ENCODE measurements around the gene URB2.
"Not testable (repeated sequence)": the region's sequence is repeated elsewhere in the genome, so short reads cannot be mapped to it uniquely, and the experiment has no call there.

The URB2 gene

GRCh38 chr1:229696385-229696784 lies 70.3 kb downstream of the URB2 start:
- no peak for FAIRE-seq

DNA sequence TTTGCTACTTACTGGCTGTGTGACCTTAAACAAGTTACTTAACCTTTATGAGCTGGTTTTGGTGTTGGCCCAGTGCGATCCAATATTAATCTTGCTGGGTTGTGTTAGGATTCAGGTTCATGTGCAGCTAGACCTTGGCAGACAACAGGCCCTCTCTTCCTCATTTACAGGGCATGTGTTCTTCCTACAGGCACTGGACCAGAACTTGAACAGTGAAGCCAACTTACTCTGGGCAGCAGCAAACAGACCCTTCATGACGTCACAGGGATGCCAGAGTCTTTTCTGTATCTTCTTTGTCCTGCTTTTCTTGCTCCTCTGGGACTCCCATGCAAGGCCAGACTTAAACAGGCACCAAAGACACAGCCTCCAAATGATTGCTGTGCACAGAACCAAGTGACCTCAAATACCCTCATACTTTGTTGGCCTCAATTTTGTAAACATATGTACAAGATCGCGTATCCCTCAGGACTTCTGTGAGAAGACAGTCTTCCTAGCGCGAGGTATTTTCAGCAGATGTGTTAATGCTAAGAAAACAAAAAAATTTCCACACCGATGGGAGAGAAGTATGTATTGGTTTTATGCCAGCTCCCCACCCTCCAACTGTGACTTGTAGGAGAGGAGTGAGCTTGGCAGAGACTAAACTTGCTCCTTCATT lies 73.7 kb downstream of the URB2 start:
- no peak for FAIRE-seq

DNA sequence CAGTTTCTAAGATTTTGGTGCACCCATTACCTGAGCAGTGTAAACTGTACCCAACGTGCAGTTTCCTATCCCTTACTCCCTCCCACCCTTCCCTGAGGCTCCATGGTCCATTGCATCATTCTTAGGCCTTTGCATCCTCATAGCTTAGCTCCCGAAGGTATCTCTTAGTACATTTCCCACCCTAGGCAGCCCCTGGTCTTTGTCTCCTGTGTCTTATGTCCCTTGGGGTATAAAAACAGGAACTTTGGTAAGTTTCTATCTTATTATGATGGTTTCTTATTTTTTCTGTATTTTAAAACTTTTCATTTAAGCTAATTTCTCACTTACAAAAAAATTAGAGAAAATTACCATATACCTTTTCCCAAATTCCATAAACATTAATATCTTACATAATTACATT lies 78.1 kb downstream of the URB2 start:
- no peak for FAIRE-seq

GRCh38 chr1:229705152-229705551 lies 79.1 kb downstream of the URB2 start:
- not testable (repeated sequence) for FAIRE-seq

DNA sequence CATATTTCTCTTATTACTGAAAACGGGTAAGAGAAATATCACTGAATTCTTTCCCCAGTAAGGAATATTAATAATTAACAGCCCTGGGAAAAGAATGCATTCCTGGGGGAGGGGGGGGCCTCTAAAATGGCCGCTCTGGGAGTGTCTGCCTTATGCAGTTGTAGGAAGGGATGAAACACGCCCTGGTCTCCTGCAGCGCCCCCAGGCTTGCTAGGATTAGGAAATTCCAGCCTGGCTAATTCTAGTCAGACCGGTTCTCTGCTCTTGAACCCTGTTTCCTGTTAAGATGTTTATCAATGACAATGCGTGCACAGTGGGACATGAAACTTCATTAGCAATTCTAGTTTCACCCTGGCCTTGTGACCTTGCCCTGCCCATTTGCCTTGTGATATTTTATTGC lies 81.1 kb downstream of the URB2 start:
- FAIRE-seq = not testable (repeated sequence)

DNA sequence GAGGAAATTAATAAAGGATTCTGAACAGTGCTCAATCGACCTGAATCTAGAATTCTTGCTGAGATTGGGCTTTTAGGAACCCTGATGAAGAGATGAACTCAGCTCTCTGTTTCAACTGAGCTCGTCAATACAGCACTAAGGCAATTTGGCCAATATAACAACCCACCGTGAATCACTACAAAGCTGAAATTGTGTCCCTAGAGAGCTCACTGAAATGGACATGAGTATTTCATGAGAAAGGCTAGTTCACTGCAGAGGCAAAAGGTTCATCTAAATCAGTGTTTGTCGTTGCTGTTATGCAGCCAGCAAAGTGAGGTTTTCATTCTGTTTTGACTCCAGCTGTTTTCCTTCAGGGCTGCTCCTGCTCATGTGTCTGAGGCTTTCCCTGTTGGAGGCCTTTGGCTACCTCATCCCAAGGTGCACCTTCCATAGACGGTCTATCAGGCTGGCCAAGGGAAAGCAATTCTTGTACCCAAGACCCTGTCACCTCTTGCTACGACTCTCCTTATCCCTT lies 83.5 kb downstream of the URB2 start:
- FAIRE-seq = no peak
